GM12892 (cell line): Measurements from ENCODE around the gene ARID5B.

Source experiments
- POLR2AphosphoS5 ChIP-seq: IDR thresholded peaks from 2 replicates; pipeline ENCODE4 v1.6.1; 2011; ENCODE audit warnings: low read depth, low read length, control low read depth
- TAF1 ChIP-seq: IDR thresholded peaks from 2 replicates; pipeline ENCODE4 v1.6.1; 2011; ENCODE audit warnings: low read depth, mild to moderate bottlenecking, control low read depth, low read length, borderline replicate concordance

GRCh38 chr10:61857746-61858145, 43.8 kb upstream of the ARID5B start:
- TF ChIP-seq TAF1 (no peak), POLR2AphosphoS5 (no peak)
